ENCODE results near the gene BNIPL. TPM values are rescaled to one million over a fixed set of nuclear protein-coding genes. Genes with fewer than 3 reads are reported as not detected.
A peak's percentile ranks its signal among the peaks of the same experiment; 100 is the strongest.

BNIPL gene
- total and polyA plus RNA-seq, 2 of the 13 experiments (the other 11 are each of a cell fraction or from before 2014, with no cell fraction given): 0.40 to 1.1 TPM

GRCh38 chr1:151047925-151048644, 11.7 kb downstream of the BNIPL start (continued):
- TF ChIP-seq, protein P1, sequence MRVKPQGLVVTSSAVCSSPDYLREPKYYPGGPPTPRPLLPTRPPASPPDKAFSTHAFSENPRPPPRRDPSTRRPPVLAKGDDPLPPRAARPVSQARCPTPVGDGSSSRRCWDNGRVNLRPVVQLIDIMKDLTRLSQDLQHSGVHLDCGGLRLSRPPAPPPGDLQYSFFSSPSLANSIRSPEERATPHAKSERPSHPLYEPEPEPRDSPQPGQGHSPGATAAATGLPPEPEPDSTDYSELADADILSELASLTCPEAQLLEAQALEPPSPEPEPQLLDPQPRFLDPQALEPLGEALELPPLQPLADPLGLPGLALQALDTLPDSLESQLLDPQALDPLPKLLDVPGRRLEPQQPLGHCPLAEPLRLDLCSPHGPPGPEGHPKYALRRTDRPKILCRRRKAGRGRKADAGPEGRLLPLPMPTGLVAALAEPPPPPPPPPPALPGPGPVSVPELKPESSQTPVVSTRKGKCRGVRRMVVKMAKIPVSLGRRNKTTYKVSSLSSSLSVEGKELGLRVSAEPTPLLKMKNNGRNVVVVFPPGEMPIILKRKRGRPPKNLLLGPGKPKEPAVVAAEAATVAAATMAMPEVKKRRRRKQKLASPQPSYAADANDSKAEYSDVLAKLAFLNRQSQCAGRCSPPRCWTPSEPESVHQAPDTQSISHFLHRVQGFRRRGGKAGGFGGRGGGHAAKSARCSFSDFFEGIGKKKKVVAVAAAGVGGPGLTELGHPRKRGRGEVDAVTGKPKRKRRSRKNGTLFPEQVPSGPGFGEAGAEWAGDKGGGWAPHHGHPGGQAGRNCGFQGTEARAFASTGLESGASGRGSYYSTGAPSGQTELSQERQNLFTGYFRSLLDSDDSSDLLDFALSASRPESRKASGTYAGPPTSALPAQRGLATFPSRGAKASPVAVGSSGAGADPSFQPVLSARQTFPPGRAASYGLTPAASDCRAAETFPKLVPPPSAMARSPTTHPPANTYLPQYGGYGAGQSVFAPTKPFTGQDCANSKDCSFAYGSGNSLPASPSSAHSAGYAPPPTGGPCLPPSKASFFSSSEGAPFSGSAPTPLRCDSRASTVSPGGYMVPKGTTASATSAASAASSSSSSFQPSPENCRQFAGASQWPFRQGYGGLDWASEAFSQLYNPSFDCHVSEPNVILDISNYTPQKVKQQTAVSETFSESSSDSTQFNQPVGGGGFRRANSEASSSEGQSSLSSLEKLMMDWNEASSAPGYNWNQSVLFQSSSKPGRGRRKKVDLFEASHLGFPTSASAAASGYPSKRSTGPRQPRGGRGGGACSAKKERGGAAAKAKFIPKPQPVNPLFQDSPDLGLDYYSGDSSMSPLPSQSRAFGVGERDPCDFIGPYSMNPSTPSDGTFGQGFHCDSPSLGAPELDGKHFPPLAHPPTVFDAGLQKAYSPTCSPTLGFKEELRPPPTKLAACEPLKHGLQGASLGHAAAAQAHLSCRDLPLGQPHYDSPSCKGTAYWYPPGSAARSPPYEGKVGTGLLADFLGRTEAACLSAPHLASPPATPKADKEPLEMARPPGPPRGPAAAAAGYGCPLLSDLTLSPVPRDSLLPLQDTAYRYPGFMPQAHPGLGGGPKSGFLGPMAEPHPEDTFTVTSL (CRISPR knock-in tag; IDR thresholded peaks at IDR 0.05; ENCODE audit: borderline replicate concordance): no peak
- no peak for TF ChIP-seq TAF15 (IDR thresholded peaks at IDR 0.05; ENCODE audit: low read depth, low read length, poor library complexity, severe bottlenecking)
- TF ChIP-seq TCF7L2 (IDR thresholded peaks at IDR 0.05; ENCODE audit: low read depth, low read length): no peak
- TF ChIP-seq RAD21 (CRISPR knock-in tag; IDR thresholded peaks at IDR 0.05): peak; percentile 49
- TF ChIP-seq PHF21A (CRISPR knock-in tag; IDR thresholded peaks at IDR 0.05): no peak
- peak; percentile 60 for TF ChIP-seq TAF1 (CRISPR knock-in tag; IDR thresholded peaks at IDR 0.05)
- TF ChIP-seq, protein P2, sequence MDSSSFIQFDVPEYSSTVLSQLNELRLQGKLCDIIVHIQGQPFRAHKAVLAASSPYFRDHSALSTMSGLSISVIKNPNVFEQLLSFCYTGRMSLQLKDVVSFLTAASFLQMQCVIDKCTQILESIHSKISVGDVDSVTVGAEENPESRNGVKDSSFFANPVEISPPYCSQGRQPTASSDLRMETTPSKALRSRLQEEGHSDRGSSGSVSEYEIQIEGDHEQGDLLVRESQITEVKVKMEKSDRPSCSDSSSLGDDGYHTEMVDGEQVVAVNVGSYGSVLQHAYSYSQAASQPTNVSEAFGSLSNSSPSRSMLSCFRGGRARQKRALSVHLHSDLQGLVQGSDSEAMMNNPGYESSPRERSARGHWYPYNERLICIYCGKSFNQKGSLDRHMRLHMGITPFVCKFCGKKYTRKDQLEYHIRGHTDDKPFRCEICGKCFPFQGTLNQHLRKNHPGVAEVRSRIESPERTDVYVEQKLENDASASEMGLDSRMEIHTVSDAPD (CRISPR knock-in tag; IDR thresholded peaks at IDR 0.05): 0 out of 2 replicates have a peak, but pooled peaks have one; percentile 36
- TF ChIP-seq ARNT2 (CRISPR knock-in tag; IDR thresholded peaks at IDR 0.05; ENCODE audit: low read depth): peak; percentile 39; the same call in 1 of the 2 replicates
- peak; percentile 51 for TF ChIP-seq ASH2L (IDR thresholded peaks at IDR 0.05; ENCODE audit: insufficient read length, low read depth, low read length)
- no peak for TF ChIP-seq NBN (conservative IDR thresholded peaks at IDR 0.05)
- peak; percentile 4; the same call in 1 of the 2 replicates for TF ChIP-seq YEATS2 (CRISPR knock-in tag; IDR thresholded peaks at IDR 0.05; ENCODE audit: borderline replicate concordance)
- TF ChIP-seq REXO4 (CRISPR knock-in tag; IDR thresholded peaks at IDR 0.05; ENCODE audit: borderline replicate concordance): no peak
- TF ChIP-seq POGK (CRISPR knock-in tag; conservative IDR thresholded peaks at IDR 0.05): peak; percentile 19; the same call in 1 of the 2 replicates
- TF ChIP-seq, protein P3, sequence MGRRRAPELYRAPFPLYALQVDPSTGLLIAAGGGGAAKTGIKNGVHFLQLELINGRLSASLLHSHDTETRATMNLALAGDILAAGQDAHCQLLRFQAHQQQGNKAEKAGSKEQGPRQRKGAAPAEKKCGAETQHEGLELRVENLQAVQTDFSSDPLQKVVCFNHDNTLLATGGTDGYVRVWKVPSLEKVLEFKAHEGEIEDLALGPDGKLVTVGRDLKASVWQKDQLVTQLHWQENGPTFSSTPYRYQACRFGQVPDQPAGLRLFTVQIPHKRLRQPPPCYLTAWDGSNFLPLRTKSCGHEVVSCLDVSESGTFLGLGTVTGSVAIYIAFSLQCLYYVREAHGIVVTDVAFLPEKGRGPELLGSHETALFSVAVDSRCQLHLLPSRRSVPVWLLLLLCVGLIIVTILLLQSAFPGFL (CRISPR knock-in tag; IDR thresholded peaks at IDR 0.05): peak; percentile 20; the same call in 1 of the 2 replicates
- peak; percentile 74 for TF ChIP-seq AGO1 (IDR thresholded peaks at IDR 0.05; ENCODE audit: low read depth, low read length, poor library complexity, severe bottlenecking)
- TF ChIP-seq NPAS2 (CRISPR knock-in tag; IDR thresholded peaks at IDR 0.05; ENCODE audit: borderline replicate concordance): no peak
- TF ChIP-seq ZNF768 (CRISPR knock-in tag; IDR thresholded peaks at IDR 0.05): peak; percentile 64
- no peak for TF ChIP-seq ZFP41 (CRISPR knock-in tag; IDR thresholded peaks at IDR 0.05; ENCODE audit: borderline replicate concordance)
- no peak for TF ChIP-seq CAMTA2 (CRISPR knock-in tag; IDR thresholded peaks at IDR 0.05; ENCODE audit: borderline replicate concordance)
